NOMO-1 (cell line): ENCODE data around the gene DIP2A.
"Not testable (repeated sequence)": the region's sequence is repeated elsewhere in the genome, so short reads cannot be mapped to it uniquely, and the experiment has no call there.

Source experiments
- DNase-seq, 2 experiments: peaks; one replicate each; lab custom pipeline; 2025; ENCODE audit not compliant: unreplicated experiment in 2 of 2; lab: John Stamatoyannopoulos, UW

Gene DIP2A

DNA sequence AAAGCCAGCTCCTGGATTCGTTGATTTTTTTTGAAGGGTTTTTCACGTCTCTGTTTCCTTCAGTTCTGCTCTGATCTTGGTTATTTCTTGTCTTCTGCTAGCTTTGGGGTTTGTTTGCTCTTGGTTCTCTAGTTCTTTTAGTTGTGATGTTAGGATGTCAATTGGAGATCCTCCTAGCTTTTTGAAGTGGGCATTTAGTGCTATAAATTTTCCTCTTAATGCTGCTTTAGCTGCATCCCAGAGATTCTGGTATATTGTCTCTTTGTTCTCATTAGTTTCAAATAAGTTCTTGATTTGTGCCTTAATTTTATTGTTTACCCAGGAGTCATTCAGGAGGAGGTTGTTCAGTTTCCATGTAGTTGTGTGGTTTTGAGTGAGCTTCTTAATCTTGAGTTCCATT is 120.7 kb downstream of the DIP2A start:
- not testable (repeated sequence) for DNase-seq

DNA sequence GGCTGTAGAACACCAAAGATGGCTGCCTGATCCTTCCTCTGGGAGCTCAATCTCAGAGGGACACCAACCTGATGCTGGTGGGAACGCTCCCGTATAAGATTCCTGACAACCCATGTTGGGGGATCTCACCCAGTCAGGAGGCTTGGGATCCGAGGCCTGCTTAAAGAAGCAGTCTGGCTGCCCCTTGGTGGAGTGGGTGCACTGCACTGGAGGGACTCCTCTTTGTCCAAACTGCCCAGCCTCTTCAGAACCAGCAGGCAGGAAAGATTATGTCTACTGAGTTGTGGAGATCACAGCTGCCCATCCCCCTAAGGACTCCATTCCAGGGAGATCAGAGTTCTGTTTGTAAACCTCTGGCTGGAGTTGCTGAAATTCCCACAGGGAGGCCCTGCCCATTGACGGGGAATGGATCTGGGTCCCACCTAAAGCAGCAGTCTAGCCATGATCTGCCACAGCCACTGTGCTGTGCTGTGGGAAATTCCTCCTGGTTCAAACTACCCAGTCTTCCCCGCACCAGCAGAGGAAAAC is 123.2 kb downstream of the DIP2A start:
- no peak for DNase-seq

- no peak for DNase-seq
Observed at GRCh38 chr21:46585191-46585953, 126.7 kb downstream of the DIP2A start.

DNA sequence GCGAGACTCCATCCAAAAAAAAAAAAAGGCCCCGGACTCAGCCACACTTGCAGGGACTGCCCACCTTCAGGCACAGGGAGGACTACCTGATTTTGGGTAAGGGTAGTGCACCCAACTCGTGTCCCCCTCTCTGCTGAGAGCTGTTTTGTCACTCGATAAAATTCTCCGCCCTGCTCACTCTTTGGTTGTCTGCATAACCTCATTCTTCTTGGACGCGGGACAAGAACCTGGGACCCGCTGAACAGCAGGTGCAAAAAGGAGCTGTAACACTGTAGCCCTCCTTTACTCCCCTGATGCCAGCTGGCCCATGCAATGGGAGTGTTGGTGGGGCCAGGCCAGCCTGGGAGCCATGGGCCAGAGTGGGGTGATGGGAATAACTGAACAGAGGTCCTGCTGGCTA is 135.6 kb downstream of the DIP2A start:
- no peak for DNase-seq

DNA sequence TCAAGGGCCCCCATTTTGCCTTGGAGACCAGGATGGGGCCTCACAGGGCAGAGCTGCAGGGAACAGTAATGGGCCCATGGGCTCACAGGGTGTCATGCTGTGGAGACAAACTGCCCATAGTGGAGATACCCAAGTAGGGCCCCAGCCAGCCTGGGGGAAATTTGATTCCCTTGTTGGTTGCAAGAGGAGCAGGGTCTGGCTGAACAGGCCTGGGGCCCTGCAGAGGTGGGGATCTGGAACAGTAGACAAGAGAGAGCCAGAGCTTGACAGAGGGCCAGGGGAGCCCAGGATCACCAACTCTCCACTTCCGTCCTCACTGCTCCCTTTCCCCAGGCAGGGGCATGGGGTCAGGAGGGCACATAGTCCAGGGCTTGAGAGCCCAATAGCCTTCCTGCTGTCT is 137.5 kb downstream of the DIP2A start:
- no peak for DNase-seq

- no peak for DNase-seq
Observed at GRCh38 chr21:46597031-46597430, 138.3 kb downstream of the DIP2A start.

DNA sequence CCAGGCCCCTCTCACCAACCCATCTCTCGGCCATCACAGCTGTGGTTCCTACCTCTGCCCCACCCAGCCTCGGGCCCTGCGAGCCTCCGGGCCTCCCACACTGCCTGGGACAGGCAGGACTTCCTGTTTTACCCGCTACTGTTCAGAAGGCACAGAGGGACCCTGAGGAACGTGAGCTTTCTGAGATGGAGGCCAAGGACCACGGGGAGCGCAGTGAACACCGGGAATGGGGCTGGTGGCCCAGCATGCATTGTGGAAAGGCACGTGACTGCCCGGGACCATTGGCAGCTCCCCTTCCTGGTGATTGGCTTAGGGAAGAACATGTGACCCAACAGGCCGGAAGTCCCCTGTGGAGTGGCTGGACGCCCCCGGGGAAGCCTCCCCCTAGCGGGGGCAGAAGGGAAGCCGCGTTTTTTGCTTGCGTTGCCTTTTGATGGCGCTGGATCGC is 139.2 kb downstream of the DIP2A start:
- DNase-seq: no peak

- no peak for DNase-seq
Observed at GRCh38 chr21:46598581-46599572, 140.2 kb downstream of the DIP2A start.

GRCh38 chr21:46600305-46600704 is 141.6 kb downstream of the DIP2A start:
- DNase-seq: no peak

GRCh38 chr21:46600978-46601377 is 142.3 kb downstream of the DIP2A start:
- no peak for DNase-seq

DNA sequence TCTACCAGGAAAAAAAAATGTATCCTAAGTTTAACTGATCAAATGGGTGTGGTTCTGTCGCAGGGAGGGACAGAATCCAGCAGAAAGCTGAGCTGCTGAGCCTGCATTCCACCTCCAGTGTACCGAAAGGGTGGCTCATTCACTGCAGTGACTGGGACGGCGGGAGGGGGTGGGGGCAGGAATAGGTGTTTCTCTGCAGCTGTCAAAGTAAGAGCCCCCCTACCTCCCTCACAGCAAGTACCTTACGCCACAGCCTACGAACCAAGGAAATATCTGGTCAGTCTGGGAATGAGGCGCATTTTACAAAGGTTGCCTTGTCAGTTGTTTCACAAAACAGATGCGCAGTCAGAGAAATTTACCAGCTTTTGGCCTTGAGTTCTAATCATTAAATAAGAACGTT is 144.5 kb downstream of the DIP2A start:
- DNase-seq: no peak

DNA sequence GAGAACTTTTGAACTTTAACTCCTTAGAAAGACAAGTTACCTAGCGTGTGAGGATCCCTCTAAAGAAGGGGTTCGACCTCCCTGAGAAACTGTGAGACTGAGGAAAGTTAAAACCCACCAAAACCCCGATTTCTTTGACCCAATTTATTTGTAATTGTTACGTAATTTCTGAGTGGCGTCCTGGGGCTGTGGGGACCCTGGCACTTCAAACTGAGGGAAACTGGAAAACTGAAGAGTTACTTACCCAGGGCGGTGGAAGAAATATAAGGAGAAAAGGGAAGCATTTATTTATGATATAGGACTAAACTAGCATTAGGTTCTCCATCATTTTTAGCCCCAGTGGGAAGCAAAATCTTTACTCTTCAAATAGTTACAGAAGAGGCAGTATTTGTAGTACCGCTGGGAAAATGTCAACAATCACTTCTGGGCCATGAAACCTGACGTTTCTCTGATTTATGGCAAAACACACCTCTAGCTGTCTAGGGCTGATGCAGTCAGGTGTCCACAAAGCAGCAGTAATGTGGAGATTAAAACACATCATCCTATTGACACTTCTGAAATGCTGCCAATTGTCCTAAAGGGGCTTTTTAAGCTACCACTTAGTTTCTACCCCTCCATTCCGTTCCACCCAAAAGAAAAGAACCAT is 145.8 kb downstream of the DIP2A start:
- DNase-seq: no peak

DNA sequence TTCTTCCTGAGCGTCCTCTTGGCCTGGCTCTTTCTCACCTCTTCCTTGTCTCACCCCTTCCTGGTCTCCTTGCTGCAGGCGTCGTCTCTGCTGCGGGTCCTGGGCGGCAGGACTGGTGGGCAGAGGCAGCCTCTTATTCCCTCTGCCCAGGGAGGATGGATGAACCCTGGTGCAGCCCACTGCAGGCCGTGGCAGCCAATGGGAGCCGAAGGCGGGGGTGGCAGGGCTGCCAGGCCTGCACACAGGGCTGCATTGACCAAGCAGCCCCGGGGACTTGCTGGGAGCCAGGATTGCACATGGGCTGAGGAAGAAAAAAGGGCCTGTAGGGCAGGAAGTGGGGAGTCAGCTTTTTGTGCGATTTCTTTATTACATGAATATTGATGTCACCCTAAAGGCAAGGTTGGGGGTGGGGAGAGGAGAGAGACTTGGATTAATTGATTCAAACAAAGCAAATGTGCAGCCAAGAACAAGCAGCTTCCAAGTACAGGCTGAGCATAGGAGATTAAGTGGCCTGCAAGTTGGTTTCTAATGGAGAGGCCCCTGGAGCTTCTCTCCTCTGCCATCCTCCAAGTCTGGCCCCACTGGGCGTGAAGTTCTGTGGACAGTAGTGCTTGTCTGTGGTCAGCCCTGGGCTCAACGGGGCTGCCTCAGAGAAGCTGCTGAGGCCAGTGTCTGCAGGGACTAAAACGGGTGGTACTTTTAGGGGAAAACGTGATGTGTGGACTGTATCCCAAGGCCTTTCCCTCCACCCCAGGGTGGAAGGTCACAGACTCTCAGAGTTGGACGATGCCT is 146.5 kb downstream of the DIP2A start, which contains the start of gene S100B:
Gene S100B (minus strand): TSS at position 108 of the 792 bp plus-strand sequence. CDS start 2,667 bp downstream, outside the sequence.
- DNase-seq: peak in 1 of 2 experiments; percentile 19

- peak; percentile 86 to 93 for DNase-seq
Observed at GRCh38 chr21:46605767-46606426, 147.2 kb downstream of the DIP2A start.

DNA sequence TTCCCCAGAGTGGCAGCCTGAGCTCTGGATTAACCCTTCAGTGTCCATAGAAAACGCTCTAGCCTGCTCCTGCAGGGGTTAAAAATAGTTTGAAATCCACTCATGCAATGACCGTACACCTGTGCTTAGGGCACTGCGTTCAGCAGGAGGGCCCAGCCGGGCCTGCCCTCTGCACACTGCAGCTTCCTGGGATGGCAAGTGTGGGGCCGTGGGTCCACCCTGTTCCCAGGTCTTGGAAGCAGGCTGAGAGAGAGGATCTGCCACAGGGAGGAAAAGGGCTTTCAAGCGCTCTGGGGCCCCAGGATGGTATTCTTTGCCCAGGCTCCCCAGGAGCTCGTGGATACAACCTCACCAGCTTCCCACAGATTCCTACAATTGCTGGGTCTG is 147.7 kb downstream of the DIP2A start:
- DNase-seq: no peak

GRCh38 chr21:46607636-46608035 is 148.9 kb downstream of the DIP2A start:
- DNase-seq: no peak

GRCh38 chr21:46608672-46609111 is 150.0 kb downstream of the DIP2A start:
- peak in 1 of 2 experiments; percentile 3 for DNase-seq

DNA sequence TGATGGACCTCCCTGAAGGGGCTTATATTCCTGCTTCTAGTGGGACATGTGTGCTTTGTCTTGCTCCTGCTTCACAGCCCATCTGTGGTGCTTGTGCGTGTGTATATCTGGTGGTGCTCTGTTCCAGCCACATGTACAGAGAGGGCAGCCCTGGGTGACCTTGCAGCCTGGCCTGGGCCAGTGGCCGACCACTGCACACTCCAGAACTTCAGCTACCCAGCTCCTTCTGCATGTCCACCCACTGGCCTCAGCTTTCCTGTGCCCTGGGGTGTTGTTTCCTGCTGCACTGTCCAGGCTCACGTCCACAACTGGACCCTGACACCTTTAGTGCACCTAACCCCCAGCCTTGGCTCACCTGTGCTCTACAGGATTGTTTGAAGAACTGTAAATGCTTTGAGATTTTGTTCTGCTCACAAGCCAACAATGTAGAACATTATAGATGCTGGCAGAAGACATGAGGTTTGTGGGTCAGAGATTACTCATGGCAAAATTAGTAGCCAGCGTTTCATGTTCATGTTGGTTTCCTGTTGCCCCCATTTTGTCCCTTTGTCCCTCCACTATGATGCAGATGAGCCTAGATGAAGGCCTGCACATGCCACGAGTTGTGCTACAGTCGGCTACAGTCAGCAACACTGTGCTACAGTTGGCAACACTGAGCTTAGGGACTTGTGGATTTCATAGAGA is 151.5 kb downstream of the DIP2A start:
- no peak for DNase-seq

DNA sequence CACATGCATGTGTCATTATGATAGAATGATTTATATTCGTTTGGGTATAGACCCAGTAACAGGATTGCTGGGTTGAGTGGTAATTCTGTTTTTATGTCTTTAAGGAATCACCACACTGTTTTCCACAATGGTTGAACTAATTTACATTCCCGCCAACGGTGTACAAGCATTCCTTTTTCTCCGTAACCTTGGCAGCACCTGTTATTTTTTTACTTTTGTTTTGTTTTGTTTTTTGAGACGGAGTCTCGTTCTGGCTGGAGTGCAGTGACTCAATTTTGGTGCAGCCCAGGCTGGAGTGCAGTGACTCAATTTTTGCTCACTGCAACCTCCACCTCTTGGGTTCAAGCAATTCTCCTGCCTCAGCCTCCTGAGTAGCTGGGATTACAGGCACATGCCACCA is 154.7 kb downstream of the DIP2A start:
- DNase-seq: no peak
